Measurements from ENCODE around the gene SLC66A1.

The SLC66A1 gene

DNA sequence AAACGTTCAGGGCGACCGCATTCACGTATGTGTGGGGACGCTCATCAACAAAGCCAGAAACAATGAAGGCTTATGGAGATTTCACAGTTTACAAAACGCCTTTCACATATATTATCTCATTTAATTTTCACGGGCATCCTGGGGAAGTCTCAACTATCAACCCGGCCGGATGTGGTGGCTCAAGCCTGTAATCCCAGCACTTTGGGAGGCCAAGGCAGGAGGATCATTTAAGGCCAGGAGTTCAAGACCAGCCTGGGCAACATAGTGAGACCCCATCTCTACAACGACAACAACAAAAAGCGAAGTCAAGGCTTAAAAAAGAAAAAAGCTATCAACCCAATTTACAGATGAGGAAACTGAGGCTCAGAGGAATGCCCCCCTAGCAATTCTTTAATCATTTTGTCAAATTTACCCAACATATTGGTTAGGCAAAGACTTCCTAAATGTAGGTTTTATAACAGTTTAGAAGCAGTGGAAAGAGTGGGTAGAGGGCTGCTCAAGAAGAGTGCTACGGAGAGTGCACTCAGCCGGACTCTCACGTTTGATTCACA, 28.3 kb downstream of the SLC66A1 start:
- H3K9me3 ChIP-seq (ENCODE audit: control insufficient read depth, low read depth, low read length), result no peaks in the 10 kb centered on the region
- H3K27me3 ChIP-seq (ENCODE audit: control insufficient read depth, insufficient read depth, low read length), result no peaks in the 10 kb centered on the region
- H3K4me3 ChIP-seq (ENCODE audit: low read length), result no peak overlapping the region
- H3K27ac ChIP-seq (ENCODE audit: low read length), result no peak overlapping the region
- H3K9ac ChIP-seq (ENCODE audit: low read length), result no peak overlapping the region
- peaks cover 12% of the 10 kb centered on the region for H3K36me3 ChIP-seq (ENCODE audit: control insufficient read depth, low read depth, low read length)
- peaks cover 7% of the 10 kb centered on the region for H3K4me1 ChIP-seq (ENCODE audit: control insufficient read depth, low read depth, low read length)

DNA sequence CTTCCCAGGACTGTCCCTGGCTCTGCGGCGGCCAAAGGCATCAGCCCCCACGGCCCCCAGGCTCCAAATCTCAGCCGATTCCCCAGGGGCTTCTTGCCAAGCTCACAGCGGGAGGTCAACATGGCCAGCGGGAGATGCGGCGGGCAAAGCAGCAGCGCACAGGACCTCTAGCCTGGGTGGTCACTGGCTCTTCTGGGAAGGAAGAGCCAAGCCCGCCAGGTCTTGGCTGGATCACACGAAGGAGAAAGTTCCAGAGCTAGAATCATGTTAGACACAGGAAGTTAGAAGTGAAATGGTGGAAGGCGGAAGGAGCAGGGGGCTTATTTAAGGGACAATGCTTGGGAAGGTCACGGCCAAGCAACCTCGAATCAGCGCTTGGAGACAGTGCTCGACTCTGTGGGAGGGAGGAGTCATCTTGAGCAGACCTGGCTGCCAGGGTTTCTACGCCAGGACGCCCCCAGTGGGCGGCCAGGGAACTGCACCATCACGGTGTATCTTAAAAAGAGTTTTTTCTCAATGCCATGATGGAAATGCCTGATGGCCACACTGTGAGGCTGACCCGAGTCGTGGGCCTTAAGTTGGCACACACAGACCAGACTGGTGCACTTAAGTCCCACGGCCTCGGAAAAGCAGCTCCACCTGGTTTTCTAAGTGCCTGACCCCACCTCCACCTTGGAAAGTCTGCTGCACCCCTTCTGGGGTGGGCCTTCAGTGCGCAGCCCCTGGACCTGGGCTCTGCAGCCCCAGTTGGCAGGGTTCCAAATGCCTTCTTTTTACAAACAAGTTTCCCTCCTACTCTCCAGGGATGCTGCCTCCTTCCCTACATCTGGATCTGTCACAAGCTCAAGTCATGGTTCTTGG, 29.3 kb downstream of the SLC66A1 start:
- H3K9me3 ChIP-seq (ENCODE audit: control insufficient read depth, low read depth, low read length), result no peaks in the 10 kb centered on the region
- H3K27ac ChIP-seq (ENCODE audit: low read length), result no peak overlapping the region
- H3K36me3 ChIP-seq (ENCODE audit: control insufficient read depth, low read depth, low read length), result peaks cover 12% of the 10 kb centered on the region
- H3K9ac ChIP-seq (ENCODE audit: low read length), result no peak overlapping the region
- peaks cover 7% of the 10 kb centered on the region for H3K4me1 ChIP-seq (ENCODE audit: control insufficient read depth, low read depth, low read length)
- no peaks in the 10 kb centered on the region for H3K27me3 ChIP-seq (ENCODE audit: control insufficient read depth, insufficient read depth, low read length)
- no peak overlapping the region for H3K4me3 ChIP-seq (ENCODE audit: low read length)

DNA sequence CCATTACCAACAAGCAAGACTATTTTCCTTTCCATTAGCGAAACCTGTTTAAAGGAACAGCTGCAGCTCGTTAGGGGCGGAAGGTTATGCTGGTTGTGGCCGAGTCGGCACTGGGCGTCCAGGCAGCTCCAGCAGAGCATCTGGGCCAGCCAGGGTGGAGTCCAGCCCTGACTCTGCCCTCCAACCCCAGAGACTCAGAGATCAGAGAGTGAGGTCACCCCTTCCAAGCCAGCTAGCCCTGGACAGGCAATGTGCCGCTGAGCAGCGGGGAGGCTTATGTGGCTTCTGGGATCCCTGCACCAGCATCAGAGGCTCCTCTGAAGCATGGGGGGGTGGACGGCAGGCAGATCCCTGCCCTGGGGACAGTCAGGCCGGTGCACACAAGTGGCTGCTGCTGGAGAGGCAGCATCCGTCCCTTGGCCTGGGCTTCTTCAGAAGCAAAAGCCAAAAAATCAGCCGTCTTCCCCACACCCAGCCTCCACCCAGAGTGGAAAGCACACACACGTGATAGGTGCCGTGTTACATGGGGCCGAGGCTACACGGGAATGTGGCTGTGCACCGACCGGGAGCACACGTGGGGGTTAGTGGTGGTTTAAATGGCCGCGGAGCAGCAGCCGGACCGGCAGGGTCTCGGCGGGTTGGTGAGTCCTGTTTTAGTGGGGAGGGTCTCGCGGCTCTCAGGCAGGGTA, 30.1 kb downstream of the SLC66A1 start:
- Histone ChIP-seq H3K36me3 (ENCODE audit: control insufficient read depth, low read depth, low read length) (peaks cover 12% of the 10 kb centered on the region), H3K9me3 (ENCODE audit: control insufficient read depth, low read depth, low read length) (no peaks in the 10 kb centered on the region), H3K9ac (ENCODE audit: low read length) (no peak overlapping the region), H3K27me3 (ENCODE audit: control insufficient read depth, insufficient read depth, low read length) (no peaks in the 10 kb centered on the region), H3K4me1 (ENCODE audit: control insufficient read depth, low read depth, low read length) (peaks cover 7% of the 10 kb centered on the region), H3K27ac (ENCODE audit: low read length) (no peak overlapping the region), H3K4me3 (ENCODE audit: low read length) (no peak overlapping the region)

DNA sequence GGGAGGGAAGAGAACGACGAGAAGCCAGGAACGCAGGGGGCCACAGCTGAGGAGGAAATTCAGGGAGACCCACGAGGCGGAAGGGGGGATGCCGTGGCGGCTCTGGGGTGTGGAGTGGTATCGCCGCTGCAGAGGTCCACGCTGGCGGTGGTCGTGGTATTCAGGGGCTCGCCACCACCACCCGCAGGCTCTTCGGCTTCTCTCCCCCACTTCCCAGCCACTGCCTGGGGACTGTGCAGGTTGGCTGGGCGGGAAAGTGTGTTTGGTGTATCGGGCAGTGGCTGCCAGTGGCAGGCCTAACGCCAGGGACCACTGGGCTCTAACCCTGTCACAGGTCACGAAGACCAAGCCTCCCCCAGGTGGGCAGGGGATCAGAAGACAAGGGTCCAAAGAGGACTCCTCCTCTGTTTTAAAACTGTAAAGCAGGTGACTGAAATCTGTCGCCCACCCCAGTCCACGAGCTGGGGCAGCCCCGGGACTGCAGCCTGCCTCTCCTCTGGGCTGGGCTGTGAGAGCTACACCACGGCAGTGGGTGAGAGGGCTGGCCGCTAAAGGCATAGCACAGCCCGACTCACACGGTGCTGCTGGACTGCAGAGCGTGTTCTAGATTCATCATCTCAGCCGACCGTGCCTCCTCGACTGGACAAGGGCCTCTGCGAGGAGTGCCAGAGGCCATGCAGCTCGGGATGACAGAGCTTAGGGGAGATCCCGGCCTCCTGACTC, 30.9 kb downstream of the SLC66A1 start:
- Histone ChIP-seq H3K9me3 (ENCODE audit: control insufficient read depth, low read depth, low read length) (no peaks in the 10 kb centered on the region), H3K4me3 (ENCODE audit: low read length) (no peak overlapping the region), H3K27me3 (ENCODE audit: control insufficient read depth, insufficient read depth, low read length) (no peaks in the 10 kb centered on the region), H3K36me3 (ENCODE audit: control insufficient read depth, low read depth, low read length) (peaks cover 12% of the 10 kb centered on the region), H3K4me1 (ENCODE audit: control insufficient read depth, low read depth, low read length) (peaks cover 5% of the 10 kb centered on the region), H3K27ac (ENCODE audit: low read length) (no peak overlapping the region), H3K9ac (ENCODE audit: low read length) (no peak overlapping the region)

DNA sequence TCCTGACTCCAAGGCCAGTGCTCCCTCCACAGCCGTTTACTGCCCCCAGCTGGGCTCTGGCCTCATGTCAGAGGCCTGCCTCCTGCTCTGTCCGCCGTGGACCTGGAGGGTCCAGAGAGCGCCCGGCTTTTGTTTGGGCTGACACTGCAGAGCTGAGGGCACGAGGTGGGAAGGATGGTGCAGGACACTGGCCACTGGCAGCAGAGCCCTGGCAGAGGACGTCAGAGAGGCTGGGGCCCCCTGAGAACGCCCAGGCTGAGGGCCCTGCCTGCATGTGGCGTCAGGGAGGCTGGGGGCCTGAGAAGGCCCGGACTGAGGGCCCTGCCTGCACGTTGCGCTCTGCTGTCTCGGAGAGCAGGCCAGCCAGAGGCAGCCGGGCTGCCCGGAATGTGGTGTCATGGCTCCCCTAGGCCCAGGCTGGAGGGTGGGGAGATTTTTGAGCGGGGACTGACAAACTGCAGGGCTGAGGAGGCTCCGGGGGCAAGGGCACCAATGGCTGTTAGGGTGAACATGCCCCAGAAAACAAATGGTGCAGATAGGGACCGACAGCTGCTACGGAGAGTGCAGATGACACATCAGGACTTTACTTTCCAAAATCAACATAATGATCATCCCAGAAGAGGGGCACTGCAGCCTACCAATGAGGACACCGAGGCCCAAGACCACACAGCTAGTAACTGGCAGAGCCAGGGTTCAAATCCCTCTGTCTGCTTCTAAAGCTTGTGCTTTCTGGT, 31.7 kb downstream of the SLC66A1 start:
- Histone ChIP-seq H3K27ac (ENCODE audit: low read length) (no peak overlapping the region), H3K4me3 (ENCODE audit: low read length) (no peak overlapping the region), H3K9me3 (ENCODE audit: control insufficient read depth, low read depth, low read length) (no peaks in the 10 kb centered on the region), H3K36me3 (ENCODE audit: control insufficient read depth, low read depth, low read length) (peaks cover 12% of the 10 kb centered on the region), H3K27me3 (ENCODE audit: control insufficient read depth, insufficient read depth, low read length) (no peaks in the 10 kb centered on the region), H3K4me1 (ENCODE audit: control insufficient read depth, low read depth, low read length) (peaks cover 3% of the 10 kb centered on the region), H3K9ac (ENCODE audit: low read length) (no peak overlapping the region)

DNA sequence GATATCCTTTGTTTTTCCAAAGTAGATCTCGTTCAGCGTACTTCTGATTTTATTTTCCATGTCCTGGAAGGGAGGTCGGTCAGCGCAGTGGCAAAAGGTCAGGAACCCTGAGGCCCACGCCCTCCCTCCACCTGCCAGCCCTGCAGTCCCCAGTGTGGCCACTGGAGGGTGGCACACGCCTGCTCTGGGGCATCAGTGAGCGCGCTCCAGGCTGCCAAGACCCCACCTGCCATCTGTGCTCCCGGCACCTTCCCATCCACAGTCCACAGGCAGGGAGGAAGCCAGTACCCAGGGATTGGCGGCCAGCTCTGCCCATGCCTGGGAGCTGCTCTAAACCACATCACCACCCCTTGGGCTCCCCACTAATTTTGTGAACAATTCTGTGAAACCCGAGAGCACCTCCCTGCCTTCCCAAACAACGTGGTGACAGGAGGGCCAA, 32.3 kb downstream of the SLC66A1 start:
- Histone ChIP-seq H3K27ac (ENCODE audit: low read length) (no peak overlapping the region), H3K27me3 (ENCODE audit: control insufficient read depth, insufficient read depth, low read length) (no peaks in the 10 kb centered on the region), H3K4me1 (ENCODE audit: control insufficient read depth, low read depth, low read length) (no peaks in the 10 kb centered on the region), H3K36me3 (ENCODE audit: control insufficient read depth, low read depth, low read length) (peaks cover 15% of the 10 kb centered on the region), H3K9me3 (ENCODE audit: control insufficient read depth, low read depth, low read length) (no peaks in the 10 kb centered on the region), H3K4me3 (ENCODE audit: low read length) (no peak overlapping the region), H3K9ac (ENCODE audit: low read length) (no peak overlapping the region)

DNA sequence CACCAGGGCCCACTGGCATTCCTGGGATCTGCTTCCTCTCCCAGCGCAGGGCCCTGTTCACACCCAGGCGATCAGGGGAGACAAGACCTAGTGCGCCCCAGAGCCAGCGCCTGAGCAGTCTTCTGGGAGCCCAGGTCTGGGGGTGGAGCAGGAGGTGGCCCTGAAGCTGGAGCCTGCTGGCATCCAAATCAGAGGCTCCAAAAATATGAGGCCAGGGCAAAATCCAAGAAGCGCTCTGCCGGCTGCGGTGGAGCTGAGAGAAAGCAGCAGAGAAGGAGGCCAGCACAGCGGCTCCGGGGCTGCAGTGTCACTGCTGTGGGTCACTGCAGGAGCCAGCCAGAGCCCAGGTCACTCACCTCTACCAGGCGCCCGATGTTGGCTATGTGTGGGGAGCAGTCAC, 32.7 kb downstream of the SLC66A1 start:
- Histone ChIP-seq H3K9ac (ENCODE audit: low read length) (no peak overlapping the region), H3K4me3 (ENCODE audit: low read length) (no peak overlapping the region), H3K4me1 (ENCODE audit: control insufficient read depth, low read depth, low read length) (no peaks in the 10 kb centered on the region), H3K9me3 (ENCODE audit: control insufficient read depth, low read depth, low read length) (no peaks in the 10 kb centered on the region), H3K36me3 (ENCODE audit: control insufficient read depth, low read depth, low read length) (peaks cover 18% of the 10 kb centered on the region), H3K27ac (ENCODE audit: low read length) (no peak overlapping the region), H3K27me3 (ENCODE audit: control insufficient read depth, insufficient read depth, low read length) (no peaks in the 10 kb centered on the region)

DNA sequence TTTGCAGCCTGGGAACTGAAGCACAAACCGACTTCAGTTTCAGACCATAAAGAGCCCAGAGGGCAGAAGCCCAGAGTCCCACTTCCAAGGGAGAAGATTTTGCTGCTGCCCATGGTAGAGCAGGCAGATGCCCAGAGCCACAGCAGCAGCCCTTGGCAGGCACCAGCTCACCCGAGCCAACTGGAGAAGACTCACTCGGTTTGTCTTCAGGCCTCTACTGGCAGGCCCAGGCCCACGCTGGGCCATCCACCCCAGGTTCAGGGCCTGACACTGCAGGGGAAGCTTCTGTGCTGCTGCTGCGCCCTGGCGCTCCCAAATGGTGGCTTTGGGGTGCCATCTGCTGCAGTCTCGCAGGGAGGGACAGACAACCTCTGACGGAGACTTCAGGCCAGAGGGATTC, 33.3 kb downstream of the SLC66A1 start:
- Histone ChIP-seq H3K36me3 (ENCODE audit: control insufficient read depth, low read depth, low read length) (peaks cover 22% of the 10 kb centered on the region), H3K27ac (ENCODE audit: low read length) (no peak overlapping the region), H3K4me3 (ENCODE audit: low read length) (no peak overlapping the region), H3K9me3 (ENCODE audit: control insufficient read depth, low read depth, low read length) (no peaks in the 10 kb centered on the region), H3K9ac (ENCODE audit: low read length) (no peak overlapping the region), H3K4me1 (ENCODE audit: control insufficient read depth, low read depth, low read length) (no peaks in the 10 kb centered on the region), H3K27me3 (ENCODE audit: control insufficient read depth, insufficient read depth, low read length) (no peaks in the 10 kb centered on the region)

DNA sequence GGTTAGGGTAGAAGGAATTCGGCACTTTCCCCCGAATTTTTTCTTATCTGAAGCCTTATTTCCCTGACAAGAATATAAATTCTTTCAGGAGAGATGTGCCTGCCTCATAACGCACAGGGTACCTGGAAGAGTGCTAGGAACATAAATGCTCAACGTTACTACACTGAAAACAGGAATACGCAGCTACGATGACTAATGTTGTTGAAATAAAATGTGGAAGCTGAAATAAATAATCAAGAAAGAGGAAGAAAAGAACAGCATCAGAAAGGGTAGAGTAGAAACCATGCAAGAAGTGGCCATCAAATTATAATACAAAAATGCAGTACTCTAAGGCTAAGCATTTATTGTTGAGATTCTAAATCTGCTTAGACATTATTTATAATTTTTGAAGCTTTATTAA, 33.9 kb downstream of the SLC66A1 start:
- Histone ChIP-seq H3K27me3 (ENCODE audit: control insufficient read depth, insufficient read depth, low read length) (no peaks in the 10 kb centered on the region), H3K9me3 (ENCODE audit: control insufficient read depth, low read depth, low read length) (no peaks in the 10 kb centered on the region), H3K27ac (ENCODE audit: low read length) (no peak overlapping the region), H3K4me1 (ENCODE audit: control insufficient read depth, low read depth, low read length) (no peaks in the 10 kb centered on the region), H3K36me3 (ENCODE audit: control insufficient read depth, low read depth, low read length) (peaks cover 20% of the 10 kb centered on the region), H3K9ac (ENCODE audit: low read length) (no peak overlapping the region), H3K4me3 (ENCODE audit: low read length) (no peak overlapping the region)

DNA sequence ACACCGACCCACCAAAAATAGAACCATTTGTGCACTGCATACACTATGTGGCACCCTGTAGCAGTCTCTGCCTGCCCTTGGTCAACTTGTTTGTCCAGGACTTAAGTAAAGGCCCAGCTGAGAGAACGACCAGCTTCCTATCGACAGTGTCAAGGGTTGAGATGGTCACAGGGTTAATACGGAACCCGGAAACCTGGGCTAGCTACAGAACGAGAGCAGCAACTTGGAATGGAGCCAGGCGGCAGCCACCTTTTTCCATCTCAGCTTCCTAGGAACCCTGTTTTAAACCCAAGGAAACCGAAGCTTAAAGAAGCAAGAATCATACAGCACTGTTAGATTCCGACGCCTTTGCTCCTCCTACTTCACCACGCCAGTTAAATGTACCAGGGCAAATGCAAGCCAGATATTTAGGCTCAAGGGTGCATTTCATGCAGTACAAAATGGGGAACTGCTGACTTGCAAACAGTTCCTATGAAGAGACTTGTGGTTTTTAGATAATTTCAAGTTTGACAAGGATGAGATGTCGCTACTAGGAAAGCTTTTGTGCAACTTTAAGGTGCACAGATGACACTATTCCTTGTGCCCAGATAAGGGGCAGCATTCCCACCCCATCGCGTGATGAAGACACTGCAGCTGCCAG, 35.5 kb downstream of the SLC66A1 start:
- H3K27ac ChIP-seq (ENCODE audit: low read length), result no peak overlapping the region
- no peak overlapping the region for H3K4me3 ChIP-seq (ENCODE audit: low read length)
- H3K36me3 ChIP-seq (ENCODE audit: control insufficient read depth, low read depth, low read length), result peaks cover 25% of the 10 kb centered on the region
- no peaks in the 10 kb centered on the region for H3K27me3 ChIP-seq (ENCODE audit: control insufficient read depth, insufficient read depth, low read length)
- no peaks in the 10 kb centered on the region for H3K9me3 ChIP-seq (ENCODE audit: control insufficient read depth, low read depth, low read length)
- no peak overlapping the region for H3K9ac ChIP-seq (ENCODE audit: low read length)
- no peaks in the 10 kb centered on the region for H3K4me1 ChIP-seq (ENCODE audit: control insufficient read depth, low read depth, low read length)
